Measurements from ENCODE around the gene CDC42SE1. TPM values are rescaled to one million over a fixed set of nuclear protein-coding genes. Genes with fewer than 3 reads are reported as not detected.
A peak's percentile ranks its signal among the peaks of the same experiment; 100 is the strongest.

Gene CDC42SE1
- total RNA-seq, 1 experiment from 2014 or later: 62.8 TPM

- intact Hi-C loops (cut with micrococcal nuclease; ENCODE audit: unreplicated experiment): loop anchor here (1.0 to 2.0 kb wide), 2 partner anchors 51 to 82 kb away; no protein-coding TSS in a partner anchor
- peaks cover 27% of the 10 kb centered on the region for H3K36me3 ChIP-seq (ENCODE audit: low read depth)
- H3F3A ChIP-seq (ENCODE audit: insufficient read depth, low read depth): peaks cover 15% of the 10 kb centered on the region
- H3K4me1 ChIP-seq (replicated peaks; ENCODE audit: insufficient read depth): peaks cover 43% of the 10 kb centered on the region
- no peaks in the 10 kb centered on the region for H3K27me3 ChIP-seq (ENCODE audit: insufficient read depth, low read depth)
- CTCF ChIA-PET: interaction anchor here (0.6 to 1.0 kb wide), 4 partner anchors 12 to 509 kb away, joined by 3 to 4 read pairs (median 3); no protein-coding TSS in a partner anchor
- H3K4me3 ChIP-seq: peak overlapping the region; percentile 82
- H3K9me2 ChIP-seq (ENCODE audit: insufficient read depth): no peaks in the 10 kb centered on the region
- TF ChIP-seq CTCF (conservative IDR thresholded peaks at IDR 0.05) (no peak), EZH2 (IDR thresholded peaks at IDR 0.05; ENCODE audit: low read depth) (no peak)
- H2AFZ ChIP-seq: peak overlapping the region; percentile 86
- no peaks in the 10 kb centered on the region for H3K9me3 ChIP-seq (ENCODE audit: insufficient read depth, low read depth)
- peak overlapping the region; percentile 90 for H3K4me2 ChIP-seq
- no peak overlapping the region for H3K27ac ChIP-seq
- no TSS peak for BruUV-seq (replicated peaks)
- peak; percentile 85 to 88 for DNase-seq
- H3K79me2 ChIP-seq (ENCODE audit: low read depth): peaks cover 47% of the 10 kb centered on the region
- H4K20me1 ChIP-seq (ENCODE audit: insufficient read depth): peaks cover 14% of the 10 kb centered on the region; the same call in 1 of the 2 replicates
- POLR2A ChIA-PET (ENCODE audit: unreplicated experiment): interaction anchor here (0.6 kb wide), 2 partner anchors 77 to 737 kb away, joined by 3 read pairs; no protein-coding TSS in a partner anchor
Measured at GRCh38 chr1:151058692-151059091, 730 bp downstream of the CDC42SE1 start.

GRCh38 chr1:151056149-151056548 is 3.3 kb downstream of the CDC42SE1 start:
- POLR2A ChIA-PET (ENCODE audit: unreplicated experiment): interaction anchor here (0.6 kb wide), 2 partner anchors 20 to 193 kb away, joined by 4 to 5 read pairs; partner anchors contain the start of gene BNIPL
- Histone ChIP-seq H3K9me2 (ENCODE audit: insufficient read depth) (no peaks in the 10 kb centered on the region), H3K4me3 (no peak overlapping the region), H3K36me3 (ENCODE audit: low read depth) (peaks cover 38% of the 10 kb centered on the region), H3K4me1 (replicated peaks; ENCODE audit: insufficient read depth) (peaks cover 43% of the 10 kb centered on the region), H4K20me1 (ENCODE audit: insufficient read depth) (peaks cover 14% of the 10 kb centered on the region; the same call in 1 of the 2 replicates), H3K79me2 (ENCODE audit: low read depth) (peaks cover 47% of the 10 kb centered on the region), H2AFZ (no peak overlapping the region), H3F3A (ENCODE audit: insufficient read depth, low read depth) (peaks cover 37% of the 10 kb centered on the region), H3K27me3 (ENCODE audit: insufficient read depth, low read depth) (no peaks in the 10 kb centered on the region), H3K27ac (no peak overlapping the region), H3K4me2 (peak overlapping the region; percentile 37), H3K9me3 (ENCODE audit: insufficient read depth, low read depth) (no peaks in the 10 kb centered on the region)
- no peak for DNase-seq
- CTCF ChIA-PET: no interaction called here
- no peak for TF ChIP-seq CTCF (conservative IDR thresholded peaks at IDR 0.05)
- TF ChIP-seq EZH2 (IDR thresholded peaks at IDR 0.05; ENCODE audit: low read depth): no peak
- intact Hi-C loops (cut with micrococcal nuclease; ENCODE audit: unreplicated experiment): no loop called here
- no TSS peak for BruUV-seq (replicated peaks)

GRCh38 chr1:151055581-151055980 is 3.8 kb downstream of the CDC42SE1 start:
- Histone ChIP-seq H3K36me3 (ENCODE audit: low read depth) (peaks cover 38% of the 10 kb centered on the region), H3K4me2 (peak overlapping the region; percentile 29), H3K27ac (no peak overlapping the region), H3K4me3 (no peak overlapping the region), H3K27me3 (ENCODE audit: insufficient read depth, low read depth) (no peaks in the 10 kb centered on the region), H3K4me1 (replicated peaks; ENCODE audit: insufficient read depth) (peaks cover 37% of the 10 kb centered on the region), H4K20me1 (ENCODE audit: insufficient read depth) (peaks cover 14% of the 10 kb centered on the region; the same call in 1 of the 2 replicates), H3K9me2 (ENCODE audit: insufficient read depth) (no peaks in the 10 kb centered on the region), H3F3A (ENCODE audit: insufficient read depth, low read depth) (peaks cover 42% of the 10 kb centered on the region), H3K9me3 (ENCODE audit: insufficient read depth, low read depth) (no peaks in the 10 kb centered on the region), H3K79me2 (ENCODE audit: low read depth) (peaks cover 47% of the 10 kb centered on the region), H2AFZ (no peak overlapping the region)
- no peak for DNase-seq
- intact Hi-C loops (cut with micrococcal nuclease; ENCODE audit: unreplicated experiment): no loop called here
- TF ChIP-seq EZH2 (IDR thresholded peaks at IDR 0.05; ENCODE audit: low read depth): no peak
- TF ChIP-seq CTCF (conservative IDR thresholded peaks at IDR 0.05): no peak
- no TSS peak for BruUV-seq (replicated peaks)
- POLR2A ChIA-PET (ENCODE audit: unreplicated experiment): interaction anchor here (0.6 kb wide), 1 partner anchor 194 kb away, joined by 4 read pairs; no protein-coding TSS in a partner anchor
- CTCF ChIA-PET: no interaction called here

All from PC-9 (cell line).